AG09309 (cell line): ENCODE results near the gene TCF7.

ENCODE experiments used
- DNase-seq: peaks from one replicate; pipeline ENCODE4 v3.0.0-alpha.2; 2010; ENCODE audit warnings: low read depth
- H3K4me3 ChIP-seq: 2 replicates; pipeline ENCODE4 v1.5.1; 2011; ENCODE audit warnings: mild to moderate bottlenecking, low read depth, low read length, moderate library complexity; ENCODE audit not compliant: control insufficient read depth
- CTCF ChIP-seq: IDR thresholded peaks from 2 replicates; pipeline ENCODE4 v1.5.1; 2011; ENCODE audit warnings: mild to moderate bottlenecking, low read depth, low read length, inconsistent platforms; ENCODE audit not compliant: insufficient read depth, control insufficient read depth; ENCODE audit errors: missing control alignments

TCF7 gene

GRCh38 chr5:134133188-134133994, 18.9 kb downstream of the TCF7 start:
- no peak overlapping the region for H3K4me3 ChIP-seq
- no peak for TF ChIP-seq CTCF

GRCh38 chr5:134133995-134134541, 19.6 kb downstream of the TCF7 start:
- no peak for TF ChIP-seq CTCF
- DNase-seq = no peak
- no peak overlapping the region for H3K4me3 ChIP-seq

More at GRCh38 chr5:134133188-134133994, 18.9 kb downstream of the TCF7 start:
- no peak for DNase-seq

DNA sequence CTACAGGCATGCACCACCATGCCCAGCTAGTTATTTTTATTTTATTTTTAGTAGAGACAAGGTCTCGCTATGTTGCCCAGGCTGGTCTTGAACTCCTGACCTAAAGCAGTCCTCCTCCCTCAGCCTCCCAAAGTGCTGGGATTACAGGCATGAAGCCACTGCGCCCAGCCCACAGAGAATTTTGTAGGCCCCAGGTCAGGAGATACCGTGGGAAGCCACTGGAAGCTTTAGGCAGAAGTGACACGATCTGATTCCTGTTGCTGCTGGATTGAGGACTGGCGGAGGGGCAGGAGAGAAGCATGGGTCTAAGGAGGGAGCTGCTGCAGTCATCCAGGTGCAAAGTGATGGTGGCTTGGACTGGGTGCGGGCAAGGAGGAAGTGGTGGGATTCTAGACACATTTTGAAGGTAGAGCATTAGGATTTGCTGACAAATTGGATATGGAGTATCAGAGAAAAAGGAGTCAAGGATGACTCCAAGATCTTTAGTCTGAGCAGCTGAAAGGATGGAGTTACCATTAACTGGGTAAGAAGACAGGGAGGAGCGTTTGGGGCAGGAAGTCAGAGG, 20.7 kb downstream of the TCF7 start:
- DNase-seq = no peak
- H3K4me3 ChIP-seq = no peak overlapping the region
- TF ChIP-seq CTCF = no peak

GRCh38 chr5:134136221-134136631, 21.7 kb downstream of the TCF7 start:
- DNase-seq = no peak
- TF ChIP-seq CTCF = no peak
- H3K4me3 ChIP-seq = no peak overlapping the region

GRCh38 chr5:134136771-134137170, 22.3 kb downstream of the TCF7 start:
- no peak for DNase-seq
- TF ChIP-seq CTCF = no peak
- H3K4me3 ChIP-seq = no peak overlapping the region

- peak; percentile 21 for DNase-seq
- no peak for TF ChIP-seq CTCF
- H3K4me3 ChIP-seq = no peak overlapping the region
These were observed 24.2 kb downstream of the TCF7 start for GRCh38 chr5:134138416-134139376.
